ENCODE results near the gene POU2AF2. TPM values are rescaled to one million over a fixed set of nuclear protein-coding genes. Genes with fewer than 3 reads are reported as not detected.

POU2AF2 gene
- total RNA-seq, 1 experiment from 2014 or later = not detected

DNA sequence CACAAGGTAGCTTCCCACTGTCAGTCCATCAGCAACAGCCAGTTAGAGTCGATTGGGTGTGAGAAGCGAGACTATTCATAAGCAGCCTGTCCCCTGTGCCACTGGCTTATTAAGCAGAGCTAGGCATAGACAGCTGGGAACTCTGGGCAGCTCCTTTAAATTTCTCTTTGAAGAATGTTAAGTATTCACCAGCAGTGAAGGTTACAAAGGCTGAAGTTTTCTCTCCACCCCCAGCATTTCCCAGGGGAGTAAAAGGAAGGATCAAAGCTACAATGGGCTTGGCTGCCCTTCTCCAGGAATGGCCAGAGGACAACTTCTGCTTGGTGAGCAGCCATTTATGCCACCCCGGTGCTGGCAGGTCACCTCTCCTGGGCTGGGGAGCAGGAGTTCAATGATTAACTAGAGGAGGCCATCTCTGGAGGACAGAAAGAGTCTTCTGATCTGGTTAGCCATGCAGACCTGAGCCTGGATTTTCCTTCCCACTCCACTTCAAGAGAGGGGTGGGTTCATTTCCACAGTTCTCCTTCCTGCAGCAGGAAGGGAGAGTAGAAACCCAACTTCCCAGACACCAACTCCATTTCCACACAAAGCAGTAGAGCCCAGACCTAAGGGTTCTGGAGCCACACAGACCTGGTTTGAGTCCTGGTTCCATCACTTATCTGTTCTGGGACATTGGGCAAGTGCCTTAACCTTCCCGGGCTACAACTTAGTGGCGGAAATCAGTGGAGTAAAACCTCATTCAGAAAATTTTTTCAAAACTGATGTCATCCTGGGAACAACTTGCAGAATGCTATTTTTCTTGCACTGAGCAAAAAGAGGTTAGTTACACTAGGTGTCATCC, 75.4 kb downstream of the POU2AF2 start:
- Histone ChIP-seq H3K79me1 (ENCODE audit: insufficient read depth, low read depth, low read length, poor library complexity, severe bottlenecking) (no peaks in the 10 kb centered on the region), H2AK5ac (ENCODE audit: insufficient read length, low read length) (no peak overlapping the region), H3K4me1 (ENCODE audit: insufficient read depth, low read length) (no peaks in the 10 kb centered on the region), H4K5ac (ENCODE audit: insufficient read length, low read depth, low read length) (no peak overlapping the region), H2BK5ac (ENCODE audit: insufficient read length, low read length) (no peak overlapping the region), H2BK20ac (ENCODE audit: low read depth, low read length, poor library complexity, severe bottlenecking) (no peak overlapping the region), H4K8ac (replicated peaks; ENCODE audit: insufficient read length, low read depth, low read length) (no peak overlapping the region), H3K23ac (ENCODE audit: insufficient read length, low read depth, low read length) (no peak overlapping the region), H3K27me3 (ENCODE audit: insufficient read depth, low read length) (no peaks in the 10 kb centered on the region), H3K79me2 (ENCODE audit: insufficient read depth, low read length) (no peaks in the 10 kb centered on the region), H3K4me2 (ENCODE audit: insufficient read depth, insufficient read length, low read length) (no peak overlapping the region), H2BK12ac (ENCODE audit: insufficient read length, low read depth, low read length) (no peak overlapping the region), H3K18ac (ENCODE audit: insufficient read length, low read depth, low read length) (no peak overlapping the region), H2BK15ac (ENCODE audit: low read depth, low read length) (no peak overlapping the region), H3T11ph (ENCODE audit: low read length) (no peak overlapping the region), H3K4ac (ENCODE audit: low read depth, low read length) (no peak overlapping the region), H2AFZ (ENCODE audit: low read length) (no peak overlapping the region), H2BK120ac (ENCODE audit: low read depth, low read length, poor library complexity, severe bottlenecking) (no peak overlapping the region), H3K23me2 (ENCODE audit: insufficient read length, low read depth, low read length, poor library complexity, severe bottlenecking) (no peaks in the 10 kb centered on the region), H4K20me1 (ENCODE audit: control insufficient read depth, insufficient read depth, insufficient read length) (no peaks in the 10 kb centered on the region), H3K9me3 (ENCODE audit: control insufficient read depth, low read depth, low read length) (no peaks in the 10 kb centered on the region), H4K91ac (ENCODE audit: insufficient read length, low read depth, low read length) (no peak overlapping the region), H3K56ac (ENCODE audit: insufficient read length, low read depth, low read length) (no peak overlapping the region), H3K27ac (ENCODE audit: insufficient read length, low read depth, low read length) (no peak overlapping the region), H3K14ac (ENCODE audit: insufficient read depth, low read length) (no peak overlapping the region; the same call in 1 of the 2 replicates), H3K9ac (ENCODE audit: extremely low read depth, insufficient read length, low read length) (no peak overlapping the region)
- H3K36me3 Mint-ChIP-seq (ENCODE audit: insufficient read depth in 1 of 3, low read depth in 3 of 3) = no peaks in the 10 kb centered on the region
- no peak for DNase-seq
- H3K4me1 Mint-ChIP-seq = peaks cover 3 to 5% of the 10 kb centered on the region in 2 experiments; a peak in 3 of 4 replicates
- 0 out of 7 replicates have a peak overlapping the region, but pooled peaks of 1 of the 3 experiments have one; percentile 46 for H3K27ac Mint-ChIP-seq
- no CpG with 5 or more reads among the region's 5 CpGs for WGBS (ENCODE audit: extremely low coverage, insufficient read length, low lambda C conversion rate)
- no peaks in the 10 kb centered on the region; a peak in 1 of 5 replicates for H3K9me3 Mint-ChIP-seq
- TF ChIP-seq, protein P1, sequence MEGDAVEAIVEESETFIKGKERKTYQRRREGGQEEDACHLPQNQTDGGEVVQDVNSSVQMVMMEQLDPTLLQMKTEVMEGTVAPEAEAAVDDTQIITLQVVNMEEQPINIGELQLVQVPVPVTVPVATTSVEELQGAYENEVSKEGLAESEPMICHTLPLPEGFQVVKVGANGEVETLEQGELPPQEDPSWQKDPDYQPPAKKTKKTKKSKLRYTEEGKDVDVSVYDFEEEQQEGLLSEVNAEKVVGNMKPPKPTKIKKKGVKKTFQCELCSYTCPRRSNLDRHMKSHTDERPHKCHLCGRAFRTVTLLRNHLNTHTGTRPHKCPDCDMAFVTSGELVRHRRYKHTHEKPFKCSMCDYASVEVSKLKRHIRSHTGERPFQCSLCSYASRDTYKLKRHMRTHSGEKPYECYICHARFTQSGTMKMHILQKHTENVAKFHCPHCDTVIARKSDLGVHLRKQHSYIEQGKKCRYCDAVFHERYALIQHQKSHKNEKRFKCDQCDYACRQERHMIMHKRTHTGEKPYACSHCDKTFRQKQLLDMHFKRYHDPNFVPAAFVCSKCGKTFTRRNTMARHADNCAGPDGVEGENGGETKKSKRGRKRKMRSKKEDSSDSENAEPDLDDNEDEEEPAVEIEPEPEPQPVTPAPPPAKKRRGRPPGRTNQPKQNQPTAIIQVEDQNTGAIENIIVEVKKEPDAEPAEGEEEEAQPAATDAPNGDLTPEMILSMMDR (conservative IDR thresholded peaks at IDR 0.05) = no peak
- peaks cover 2% of the 10 kb centered on the region; the same call in 1 of the 2 replicates for H3K27me3 Mint-ChIP-seq (ENCODE audit: low read depth)
- H3K4me3 Mint-ChIP-seq = no peak overlapping the region

All from H9 (cell line).